Activated CD8-positive, alpha-beta memory T cell treated with anti-CD3 and anti-CD28 coated beads for 36 hours (primary cell): ENCODE data around the gene KCNQ1. TPM values are rescaled to one million over a fixed set of nuclear protein-coding genes. Genes with fewer than 3 reads are reported as not detected.

Source experiments
- CTCF ChIA-PET: fragments of 350-600 bp; sonication (Branson Sonifier 250); formaldehyde crosslinking; loops from one replicate; lab custom pipeline; 2021; ENCODE audit warnings: antibody characterized with exemption; lab: Charles Lee
- POLR2A ChIA-PET: fragments of 350-600 bp; sonication (Branson Sonifier 250); formaldehyde crosslinking; loops from one replicate; lab custom pipeline; 2021; ENCODE audit warnings: antibody characterized with exemption; lab: Charles Lee
- total RNA-seq, 2 experiments: library from RNA; stranded (reverse); gene quantifications; one replicate each; pipeline ENCODE4 v1.2.3, GENCODE V29; 2021

KCNQ1 gene, protein sequence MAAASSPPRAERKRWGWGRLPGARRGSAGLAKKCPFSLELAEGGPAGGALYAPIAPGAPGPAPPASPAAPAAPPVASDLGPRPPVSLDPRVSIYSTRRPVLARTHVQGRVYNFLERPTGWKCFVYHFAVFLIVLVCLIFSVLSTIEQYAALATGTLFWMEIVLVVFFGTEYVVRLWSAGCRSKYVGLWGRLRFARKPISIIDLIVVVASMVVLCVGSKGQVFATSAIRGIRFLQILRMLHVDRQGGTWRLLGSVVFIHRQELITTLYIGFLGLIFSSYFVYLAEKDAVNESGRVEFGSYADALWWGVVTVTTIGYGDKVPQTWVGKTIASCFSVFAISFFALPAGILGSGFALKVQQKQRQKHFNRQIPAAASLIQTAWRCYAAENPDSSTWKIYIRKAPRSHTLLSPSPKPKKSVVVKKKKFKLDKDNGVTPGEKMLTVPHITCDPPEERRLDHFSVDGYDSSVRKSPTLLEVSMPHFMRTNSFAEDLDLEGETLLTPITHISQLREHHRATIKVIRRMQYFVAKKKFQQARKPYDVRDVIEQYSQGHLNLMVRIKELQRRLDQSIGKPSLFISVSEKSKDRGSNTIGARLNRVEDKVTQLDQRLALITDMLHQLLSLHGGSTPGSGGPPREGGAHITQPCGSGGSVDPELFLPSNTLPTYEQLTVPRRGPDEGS
- 1 to 10 TPM; 3.1 to 3.9 TPM for total RNA-seq

DNA sequence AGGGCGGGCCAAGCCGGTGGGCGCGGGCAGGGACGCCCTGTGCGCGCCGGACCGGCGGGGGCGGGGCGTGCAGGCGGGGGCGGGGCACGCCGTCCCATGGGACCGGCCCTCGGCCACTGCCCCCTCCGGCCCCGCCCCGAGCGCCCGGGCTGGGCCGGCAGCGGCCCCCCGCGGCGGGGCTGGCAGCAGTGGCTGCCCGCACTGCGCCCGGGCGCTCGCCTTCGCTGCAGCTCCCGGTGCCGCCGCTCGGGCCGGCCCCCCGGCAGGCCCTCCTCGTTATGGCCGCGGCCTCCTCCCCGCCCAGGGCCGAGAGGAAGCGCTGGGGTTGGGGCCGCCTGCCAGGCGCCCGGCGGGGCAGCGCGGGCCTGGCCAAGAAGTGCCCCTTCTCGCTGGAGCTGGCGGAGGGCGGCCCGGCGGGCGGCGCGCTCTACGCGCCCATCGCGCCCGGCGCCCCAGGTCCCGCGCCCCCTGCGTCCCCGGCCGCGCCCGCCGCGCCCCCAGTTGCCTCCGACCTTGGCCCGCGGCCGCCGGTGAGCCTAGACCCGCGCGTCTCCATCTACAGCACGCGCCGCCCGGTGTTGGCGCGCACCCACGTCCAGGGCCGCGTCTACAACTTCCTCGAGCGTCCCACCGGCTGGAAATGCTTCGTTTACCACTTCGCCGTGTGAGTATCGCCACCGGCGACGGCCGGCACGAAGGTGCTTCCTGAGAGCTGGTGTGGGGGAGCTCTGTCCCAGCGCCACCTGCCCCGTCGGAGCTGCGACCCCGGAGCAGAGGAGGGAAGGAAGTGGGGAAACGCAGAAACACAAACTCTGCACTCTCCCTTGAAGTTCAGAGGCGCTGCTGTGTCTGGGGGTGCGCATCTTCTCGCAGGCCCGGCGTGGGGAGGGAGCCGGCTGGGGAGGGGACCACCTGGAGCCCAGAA, at the start of gene KCNQ1:
TSS of gene KCNQ1 (plus strand) at position 188 of the 925 bp plus-strand sequence. CDS start at position 279, 91 bp downstream.
- ChIA-PET POLR2A (interaction anchor here (1.5 kb wide), 1 partner anchor 36 kb away, joined by 3 read pairs; no protein-coding TSS in a partner anchor), CTCF (interaction anchor here (0.7 to 1.5 kb wide), 5 partner anchors 24 to 140 kb away, joined by 3 to 4 read pairs (median 4); partner anchors contain the start of gene TSSC4)

DNA sequence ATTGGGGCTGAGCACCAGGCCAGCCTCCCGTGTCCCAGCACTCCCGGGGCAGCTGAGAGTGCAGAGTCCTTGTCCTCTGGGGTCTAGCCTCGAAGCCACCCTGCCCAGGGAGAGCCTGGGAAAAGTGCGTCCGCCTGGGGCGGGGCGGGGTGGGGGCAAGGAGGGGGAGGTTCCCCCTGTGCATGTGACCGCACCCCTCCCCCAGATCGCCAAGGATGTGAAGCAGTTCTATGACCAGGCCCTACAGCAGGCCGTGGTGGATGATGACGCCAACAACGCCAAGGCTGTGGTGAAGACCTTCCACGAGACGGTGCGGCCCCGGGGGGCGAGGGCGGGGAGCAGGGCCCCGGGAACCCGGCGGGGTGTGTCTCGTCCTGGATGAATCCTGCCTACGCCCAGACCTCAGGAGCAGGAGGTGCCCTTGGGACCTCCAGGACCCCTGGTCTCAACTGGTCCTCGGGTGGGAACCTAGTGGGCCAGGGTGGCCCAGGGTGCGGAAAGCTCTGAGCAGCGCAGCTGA, 49.5 kb upstream of the KCNQ1 start:
- POLR2A ChIA-PET, result no interaction called here
- CTCF ChIA-PET, result no interaction called here

- ChIA-PET POLR2A (no interaction called here), CTCF (no interaction called here)
Observed at GRCh38 chr11:2395856-2396255, 49.0 kb upstream of the KCNQ1 start.

- POLR2A ChIA-PET, result no interaction called here
- CTCF ChIA-PET, result no interaction called here
Observed at GRCh38 chr11:2396471-2396870, 48.3 kb upstream of the KCNQ1 start.

GRCh38 chr11:2397005-2397404, 47.8 kb upstream of the KCNQ1 start:
- CTCF ChIA-PET, result no interaction called here

DNA sequence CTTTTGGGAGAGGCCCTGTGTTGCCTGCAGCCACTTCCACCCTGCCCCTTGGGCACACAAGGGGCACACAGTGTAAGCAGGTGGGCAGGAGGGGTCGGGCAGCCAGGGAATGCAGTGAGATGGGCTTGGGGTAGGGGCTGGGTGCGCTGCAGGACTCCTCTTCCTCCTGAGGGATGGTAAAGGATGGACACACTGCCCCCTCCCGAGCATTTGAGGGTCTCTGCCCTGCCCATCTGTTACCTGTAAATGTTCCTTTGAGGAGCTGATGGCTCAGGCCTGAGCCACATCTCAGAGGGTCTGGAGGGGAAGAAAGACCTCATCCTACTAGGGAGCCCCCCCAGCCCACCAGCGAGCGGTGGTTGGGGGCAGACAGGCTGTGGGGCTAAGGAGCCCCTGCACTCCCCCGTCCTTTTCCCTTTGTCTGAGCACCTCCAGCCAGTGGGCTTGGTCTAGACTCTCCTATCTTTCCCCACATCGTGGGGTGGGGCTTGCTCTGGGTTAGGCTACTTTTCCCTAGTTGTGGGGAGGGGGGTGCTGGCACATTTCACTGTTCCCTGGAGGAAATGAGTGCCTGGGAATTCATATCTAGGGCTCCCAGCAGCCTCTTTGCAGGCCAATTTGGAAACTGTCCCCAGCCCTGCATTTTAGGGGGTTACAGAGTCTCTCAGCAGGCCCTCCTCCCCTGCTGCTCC, 46.0 kb upstream of the KCNQ1 start:
- CTCF ChIA-PET, result interaction anchor here (2.1 to 2.4 kb wide), 2 partner anchors 12 to 94 kb away, joined by 10 to 14 read pairs; no protein-coding TSS in a partner anchor
- POLR2A ChIA-PET, result interaction anchor here (0.8 to 2.1 kb wide), 4 partner anchors 11 to 22 kb away, joined by 3 to 9 read pairs (median 4); partner anchors contain the start of gene CD81

More at GRCh38 chr11:2397005-2397404, 47.8 kb upstream of the KCNQ1 start:
- POLR2A ChIA-PET, result no interaction called here

DNA sequence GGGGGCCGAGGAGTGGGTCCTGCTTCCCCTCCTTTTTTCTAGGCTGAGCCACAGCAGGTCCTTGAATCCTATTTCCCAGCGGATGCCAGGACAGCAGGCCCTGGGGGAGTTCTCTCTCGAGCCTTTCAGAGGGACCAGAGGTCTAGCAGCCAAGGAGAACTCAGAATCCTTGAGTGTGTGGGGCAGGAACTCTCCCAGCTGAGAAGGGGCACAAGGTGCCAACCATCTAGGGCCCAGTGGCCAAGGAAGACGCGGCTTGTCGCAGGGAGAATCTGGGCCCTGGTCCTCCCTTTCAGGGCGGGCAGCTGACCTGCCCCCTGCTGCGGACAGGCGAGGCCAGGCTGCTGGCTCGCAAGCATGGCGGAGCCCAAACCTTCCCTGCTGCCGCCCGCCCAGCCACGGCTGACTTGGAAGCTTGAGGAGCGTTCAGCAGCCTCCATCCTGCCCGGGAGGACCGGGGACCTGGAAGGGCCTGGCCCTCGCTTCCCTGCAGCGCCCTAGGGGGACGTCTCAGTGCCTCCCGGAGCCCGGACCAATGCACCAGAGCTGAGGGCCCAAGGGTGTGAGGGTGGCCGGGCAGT, 45.2 kb upstream of the KCNQ1 start:
- ChIA-PET POLR2A (interaction anchor here (1.5 to 2.1 kb wide), 2 partner anchors 12 to 23 kb away, joined by 3 to 9 read pairs; partner anchors contain the start of gene CD81), CTCF (interaction anchor here (0.7 to 3.2 kb wide), 6 partner anchors 12 to 95 kb away, joined by 3 to 22 read pairs (median 10); partner anchors contain the start of genes CD81, KCNQ1 and TRPM5)

DNA sequence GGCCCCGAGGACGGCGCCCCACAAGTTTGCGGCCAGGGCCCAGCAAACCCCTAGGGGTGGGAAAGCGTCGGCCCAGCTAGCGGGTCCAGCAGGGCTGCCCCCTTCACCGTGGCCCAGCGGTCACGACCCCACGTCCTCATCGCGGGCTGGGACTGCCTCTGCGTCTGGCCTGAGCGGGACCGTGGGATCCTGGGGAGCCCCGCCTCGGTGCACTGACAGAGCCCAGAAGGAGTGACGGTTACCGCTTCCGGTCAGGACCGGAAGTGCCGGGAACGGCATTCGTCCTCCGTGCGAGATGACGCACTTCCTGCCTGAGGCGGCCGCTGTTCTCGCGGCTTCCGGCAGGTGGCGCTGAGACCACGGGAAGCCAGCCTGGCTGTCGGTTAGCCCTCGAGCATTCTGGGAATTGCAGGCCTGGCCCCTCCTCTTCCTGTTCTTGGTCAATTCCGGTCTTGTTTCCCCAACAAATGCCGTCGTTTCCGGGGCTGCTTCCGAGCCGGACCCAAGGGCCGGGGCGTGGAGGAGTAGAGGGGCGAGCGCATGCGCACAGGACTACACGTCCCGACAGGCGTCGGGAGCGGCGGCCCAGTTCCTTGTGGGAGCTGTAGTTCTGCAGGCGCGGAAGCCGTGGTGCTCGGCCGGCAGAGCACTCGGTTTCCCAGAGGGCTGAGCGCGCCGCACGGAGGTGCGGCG, 44.6 kb upstream of the KCNQ1 start, which contains the start of gene TSSC4:
TSS of gene TSSC4 (plus strand) at position 682 of the 693 bp plus-strand sequence. CDS start 1,884 bp downstream, outside the sequence.
- CTCF ChIA-PET, result interaction anchor here (0.7 to 3.2 kb wide), 9 partner anchors 9 to 97 kb away, joined by 3 to 22 read pairs (median 5); partner anchors contain the start of genes CD81, KCNQ1 and TRPM5
- POLR2A ChIA-PET, result interaction anchor here (0.6 to 2.1 kb wide), 7 partner anchors 12 to 493 kb away, joined by 3 to 12 read pairs (median 3); partner anchors contain the start of gene CD81

DNA sequence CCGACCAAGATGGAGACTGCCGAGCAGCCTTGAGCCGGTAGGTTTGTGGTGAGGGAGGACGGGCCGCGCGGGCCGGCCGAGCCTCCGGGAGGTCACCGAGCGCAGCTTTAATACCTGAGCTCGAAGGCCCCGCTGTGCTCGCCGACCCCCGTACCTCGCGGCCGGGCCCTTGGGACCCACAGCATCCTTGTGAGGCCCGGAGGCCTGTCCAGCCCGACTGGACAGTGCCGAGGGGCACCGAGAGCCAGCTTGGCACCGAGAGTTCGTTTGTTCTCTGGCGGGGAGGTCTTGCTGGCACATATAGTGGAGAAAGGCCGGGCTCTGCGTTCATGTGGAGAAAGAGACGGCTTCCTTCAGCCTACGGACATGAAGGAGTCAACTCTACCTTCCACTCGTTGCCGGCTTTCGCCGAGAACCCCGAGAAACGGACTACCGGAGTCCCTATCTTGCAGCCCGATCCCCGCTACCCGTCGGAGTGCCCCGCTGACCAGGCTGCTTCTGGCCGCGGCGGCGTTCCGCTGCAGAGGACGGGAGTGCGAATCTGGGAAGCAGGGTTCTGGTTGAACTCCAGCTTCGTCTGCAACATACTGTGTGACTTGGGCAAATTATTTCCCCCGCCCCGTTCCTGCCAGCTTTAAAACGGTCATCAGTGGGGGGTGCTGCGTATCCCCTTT, 43.9 kb upstream of the KCNQ1 start:
- ChIA-PET CTCF (interaction anchor here (0.7 to 3.2 kb wide), 11 partner anchors 8 to 98 kb away, joined by 3 to 22 read pairs (median 5); partner anchors contain the start of genes CD81, KCNQ1 and TRPM5), POLR2A (interaction anchor here (0.6 to 2.1 kb wide), 6 partner anchors 13 to 492 kb away, joined by 3 to 12 read pairs (median 3); partner anchors contain the start of gene CD81)

DNA sequence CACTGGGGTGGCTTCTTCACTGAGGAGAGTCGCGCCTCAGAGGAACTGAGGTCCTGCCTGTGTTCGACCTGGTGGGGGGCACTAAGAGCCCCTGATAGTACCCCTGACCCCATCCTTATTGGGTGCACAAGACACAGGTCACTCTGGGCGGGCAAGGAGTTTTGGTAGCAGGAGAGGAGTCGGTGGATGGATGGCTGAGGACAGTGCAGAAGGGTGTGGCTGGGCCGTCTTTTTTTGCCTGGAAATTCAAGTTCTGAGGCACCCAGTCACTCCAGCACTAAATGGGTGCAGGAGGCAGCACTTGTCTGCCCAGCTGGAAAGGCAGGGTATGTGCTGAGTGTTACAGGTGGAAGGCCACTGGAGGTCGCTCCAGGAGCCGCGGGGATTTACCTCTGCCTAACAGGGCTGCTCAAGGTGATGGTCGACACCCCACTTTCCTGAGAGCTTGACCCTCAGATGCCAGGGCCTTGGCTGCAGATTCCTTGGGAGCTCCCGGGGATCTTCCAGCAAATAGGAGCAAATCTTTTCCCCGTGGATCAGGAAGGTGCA, 43.3 kb upstream of the KCNQ1 start:
- POLR2A ChIA-PET, result interaction anchor here (1.7 kb wide), 1 partner anchor 24 kb away, joined by 12 read pairs; the partner anchor contains the start of gene CD81
- CTCF ChIA-PET, result interaction anchor here (0.7 to 3.2 kb wide), 5 partner anchors 18 to 99 kb away, joined by 3 to 22 read pairs (median 5); no protein-coding TSS in a partner anchor

DNA sequence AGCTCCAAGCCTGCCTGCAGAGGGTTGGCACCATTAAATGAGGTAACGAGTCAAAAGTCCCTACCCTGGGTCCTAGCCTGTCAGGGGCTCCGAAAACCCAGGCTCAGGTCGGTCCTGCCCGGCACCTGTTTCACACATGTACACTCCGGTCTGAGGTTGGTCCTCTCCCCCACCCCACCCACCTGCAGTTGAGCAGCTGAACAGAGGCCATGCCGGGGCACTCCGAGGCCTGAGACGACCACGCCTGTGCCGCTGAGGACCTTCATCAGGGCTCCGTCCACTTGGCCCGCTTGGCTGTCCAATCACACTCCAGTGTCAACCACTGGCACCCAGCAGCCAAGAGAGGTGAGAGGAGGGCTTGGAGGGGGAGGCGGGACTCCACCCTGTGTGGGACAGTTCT, 42.7 kb upstream of the KCNQ1 start:
- CTCF ChIA-PET, result interaction anchor here (1.2 to 3.2 kb wide), 2 partner anchors 18 to 97 kb away, joined by 5 to 22 read pairs; no protein-coding TSS in a partner anchor

DNA sequence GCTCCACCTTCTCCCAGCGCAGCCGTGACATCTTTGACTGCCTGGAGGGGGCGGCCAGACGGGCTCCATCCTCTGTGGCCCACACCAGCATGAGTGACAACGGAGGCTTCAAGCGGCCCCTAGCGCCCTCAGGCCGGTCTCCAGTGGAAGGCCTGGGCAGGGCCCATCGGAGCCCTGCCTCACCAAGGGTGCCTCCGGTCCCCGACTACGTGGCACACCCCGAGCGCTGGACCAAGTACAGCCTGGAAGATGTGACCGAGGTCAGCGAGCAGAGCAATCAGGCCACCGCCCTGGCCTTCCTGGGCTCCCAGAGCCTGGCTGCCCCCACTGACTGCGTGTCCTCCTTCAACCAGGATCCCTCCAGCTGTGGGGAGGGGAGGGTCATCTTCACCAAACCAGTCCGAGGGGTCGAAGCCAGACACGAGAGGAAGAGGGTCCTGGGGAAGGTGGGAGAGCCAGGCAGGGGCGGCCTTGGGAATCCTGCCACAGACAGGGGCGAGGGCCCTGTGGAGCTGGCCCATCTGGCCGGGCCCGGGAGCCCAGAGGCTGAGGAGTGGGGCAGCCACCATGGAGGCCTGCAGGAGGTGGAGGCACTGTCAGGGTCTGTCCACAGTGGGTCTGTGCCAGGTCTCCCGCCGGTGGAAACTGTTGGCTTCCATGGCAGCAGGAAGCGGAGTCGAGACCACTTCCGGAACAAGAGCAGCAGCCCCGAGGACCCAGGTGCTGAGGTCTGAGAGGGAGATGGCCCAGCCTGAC, 41.7 kb upstream of the KCNQ1 start:
- POLR2A ChIA-PET, result no interaction called here
- CTCF ChIA-PET, result interaction anchor here (1.2 kb wide), 1 partner anchor 98 kb away, joined by 3 read pairs; no protein-coding TSS in a partner anchor

More for the DNA sequence above, 42.7 kb upstream of the KCNQ1 start:
- POLR2A ChIA-PET, result interaction anchor here (1.7 kb wide), 1 partner anchor 24 kb away, joined by 12 read pairs; the partner anchor contains the start of gene CD81

DNA sequence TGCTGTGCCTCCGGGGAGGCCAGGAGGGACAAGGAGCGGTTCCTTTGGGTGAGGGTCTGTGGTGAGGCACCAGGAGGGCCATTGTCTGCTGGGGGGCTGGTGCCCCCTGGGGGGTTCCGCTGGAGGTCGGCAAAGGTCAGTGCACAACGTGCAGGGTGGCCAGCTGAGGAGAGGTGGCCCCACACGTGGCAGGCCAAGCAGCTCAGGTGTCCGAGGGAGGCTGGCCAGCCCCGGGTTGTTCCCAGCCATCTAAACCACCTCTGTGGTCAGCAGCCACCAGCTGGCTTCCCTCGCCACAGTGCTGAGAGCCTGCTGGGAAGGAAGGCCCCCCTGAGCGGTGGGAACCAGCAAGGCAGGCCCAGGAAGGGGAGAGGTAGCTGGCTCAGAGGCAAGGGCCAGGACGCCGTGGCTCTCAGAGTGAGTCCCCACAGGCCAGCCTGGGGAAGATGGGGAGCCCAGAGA, 40.0 kb upstream of the KCNQ1 start:
- CTCF ChIA-PET, result no interaction called here
- POLR2A ChIA-PET, result interaction anchor here (1.1 kb wide), 1 partner anchor 100 kb away, joined by 3 read pairs; no protein-coding TSS in a partner anchor

DNA sequence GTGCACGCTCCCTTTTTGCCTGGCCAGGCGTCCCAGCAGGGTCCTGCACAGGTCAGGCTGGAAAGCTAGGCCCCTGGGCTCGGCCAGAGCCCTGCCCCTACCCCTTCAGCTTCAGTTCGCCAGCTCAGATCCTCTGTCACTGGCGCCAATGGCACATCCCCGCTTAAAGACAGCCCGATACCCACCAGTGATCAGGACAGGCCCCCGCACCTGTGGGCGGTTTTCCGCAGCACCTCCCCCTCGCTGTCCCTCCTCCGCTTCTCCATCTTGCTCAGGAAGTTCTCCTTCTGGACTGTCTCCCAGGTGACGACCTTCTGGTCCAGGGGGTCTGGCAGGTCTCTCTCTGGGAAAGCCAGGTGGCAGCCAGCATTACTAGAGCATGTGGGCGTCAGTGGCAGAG, 38.4 kb upstream of the KCNQ1 start:
- ChIA-PET POLR2A (no interaction called here), CTCF (no interaction called here)
